ENCODE data around the gene IL10RB. TPM values are rescaled to one million over a fixed set of nuclear protein-coding genes. Genes with fewer than 3 reads are reported as not detected.
"Not testable (repeated sequence)": the region's sequence is repeated elsewhere in the genome, so short reads cannot be mapped to it uniquely, and the experiment has no call there.

Gene IL10RB
- total and polyA plus RNA-seq, 4 donors: 26.7 to 89.1 (median 42.9) TPM

DNA sequence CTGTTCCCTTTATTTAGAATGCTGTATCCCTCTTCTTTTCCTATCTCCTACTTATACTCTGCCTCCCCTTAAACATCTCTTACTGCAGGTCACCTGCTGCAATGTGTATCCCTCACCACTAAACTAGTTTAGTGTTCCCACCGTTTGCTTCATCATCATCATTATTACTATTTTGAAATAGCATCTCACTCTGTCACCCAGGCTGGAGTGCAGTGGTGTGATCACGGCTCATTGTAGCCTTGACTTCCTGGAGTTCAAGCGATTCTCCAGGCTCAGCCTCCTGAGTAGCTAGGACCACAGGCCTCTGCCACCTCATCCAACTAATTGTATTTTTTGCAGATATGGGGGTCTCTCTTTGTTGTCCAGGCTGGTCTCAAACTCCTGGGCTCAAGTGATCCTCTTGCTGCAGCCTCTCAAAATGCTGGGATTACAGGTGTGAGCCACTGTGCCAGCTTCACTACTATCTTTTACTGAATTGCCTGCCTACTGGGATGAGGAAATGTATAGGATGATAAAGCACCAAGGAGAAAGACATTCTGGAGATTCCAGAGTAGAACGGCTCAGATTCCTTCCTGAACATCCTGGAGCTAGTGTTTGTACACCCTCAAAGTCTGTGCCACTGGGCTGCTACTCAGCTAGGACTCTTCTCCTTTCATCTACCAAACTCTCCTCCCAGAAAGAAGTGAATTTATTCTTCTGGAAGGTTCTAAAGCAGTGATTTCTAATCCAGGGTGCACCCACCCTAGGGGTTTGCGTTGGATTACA is 50.0 kb downstream of the IL10RB start:
- Histone ChIP-seq H3K27ac (ENCODE audit: low read depth in 1 of 2, low read length in 1 of 2) (no peak overlapping the region), H3K27me3 (ENCODE audit: control insufficient read depth in 3 of 3, insufficient read depth in 3 of 3, low read length in 2 of 3) (no peaks in the 10 kb centered on the region)

DNA sequence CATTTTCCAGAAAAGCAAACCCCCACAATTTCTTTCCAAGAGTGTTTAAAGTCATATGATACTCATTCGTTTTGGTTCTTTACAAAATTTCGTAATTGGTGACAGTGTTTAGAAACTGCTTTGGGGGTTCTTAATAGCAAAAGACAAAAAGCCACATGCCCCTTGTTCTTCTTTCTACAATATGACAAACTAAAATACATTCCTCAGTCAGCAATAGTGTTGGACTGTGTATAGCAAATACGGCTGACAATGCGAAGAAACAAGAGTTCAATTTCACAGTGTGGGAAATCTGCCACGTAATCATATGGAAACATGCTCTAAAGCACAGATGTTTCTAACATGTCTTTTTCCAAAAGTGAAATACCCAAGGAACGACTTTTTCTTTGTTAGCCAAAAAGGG is 51.0 kb downstream of the IL10RB start:
- H3K4me3 ChIP-seq: no peak overlapping the region
- H3K9ac ChIP-seq (ENCODE audit: insufficient read depth in 1 of 2, low read length in 2 of 2): peak overlapping the region in 1 of 2 donors; percentile 64
- 36 to 56% methylated on average over 6 of the region's 6 CpGs for WGBS, 2 donors
- no peaks in the 10 kb centered on the region for H3K9me3 ChIP-seq (ENCODE audit: control insufficient read depth in 4 of 4, insufficient read depth in 3 of 4, low read length in 3 of 4)
- DNase-seq (peak in 2 of 3 donors; percentile 79 to 87), ATAC-seq (ENCODE audit: insufficient read depth, low FRiP score) (no peak)
- H3K27me3 ChIP-seq (ENCODE audit: control insufficient read depth in 3 of 3, insufficient read depth in 3 of 3, low read length in 2 of 3): no peaks in the 10 kb centered on the region
- H3K4me1 ChIP-seq (ENCODE audit: control insufficient read depth in 5 of 5, insufficient read depth in 5 of 5, low read length in 5 of 5): peaks cover 0 to 4% (median 0%) of the 10 kb centered on the region in 5 donors
- H3K27ac ChIP-seq (ENCODE audit: low read depth in 1 of 2, low read length in 1 of 2): no peak overlapping the region
- TF ChIP-seq, protein P1, sequence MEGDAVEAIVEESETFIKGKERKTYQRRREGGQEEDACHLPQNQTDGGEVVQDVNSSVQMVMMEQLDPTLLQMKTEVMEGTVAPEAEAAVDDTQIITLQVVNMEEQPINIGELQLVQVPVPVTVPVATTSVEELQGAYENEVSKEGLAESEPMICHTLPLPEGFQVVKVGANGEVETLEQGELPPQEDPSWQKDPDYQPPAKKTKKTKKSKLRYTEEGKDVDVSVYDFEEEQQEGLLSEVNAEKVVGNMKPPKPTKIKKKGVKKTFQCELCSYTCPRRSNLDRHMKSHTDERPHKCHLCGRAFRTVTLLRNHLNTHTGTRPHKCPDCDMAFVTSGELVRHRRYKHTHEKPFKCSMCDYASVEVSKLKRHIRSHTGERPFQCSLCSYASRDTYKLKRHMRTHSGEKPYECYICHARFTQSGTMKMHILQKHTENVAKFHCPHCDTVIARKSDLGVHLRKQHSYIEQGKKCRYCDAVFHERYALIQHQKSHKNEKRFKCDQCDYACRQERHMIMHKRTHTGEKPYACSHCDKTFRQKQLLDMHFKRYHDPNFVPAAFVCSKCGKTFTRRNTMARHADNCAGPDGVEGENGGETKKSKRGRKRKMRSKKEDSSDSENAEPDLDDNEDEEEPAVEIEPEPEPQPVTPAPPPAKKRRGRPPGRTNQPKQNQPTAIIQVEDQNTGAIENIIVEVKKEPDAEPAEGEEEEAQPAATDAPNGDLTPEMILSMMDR (IDR thresholded peaks at IDR 0.05; ENCODE audit: control extremely low read depth, extremely low read depth): no peak
- H3K36me3 ChIP-seq (ENCODE audit: control insufficient read depth in 4 of 4, insufficient read depth in 4 of 4, low read length in 4 of 4): no peaks in the 10 kb centered on the region

More for the DNA sequence above, 50.0 kb downstream of the IL10RB start:
- Histone ChIP-seq H3K9me3 (ENCODE audit: control insufficient read depth in 4 of 4, insufficient read depth in 3 of 4, low read length in 3 of 4) (no peaks in the 10 kb centered on the region), H3K36me3 (ENCODE audit: control insufficient read depth in 4 of 4, insufficient read depth in 4 of 4, low read length in 4 of 4) (no peaks in the 10 kb centered on the region), H3K4me1 (ENCODE audit: control insufficient read depth in 5 of 5, insufficient read depth in 5 of 5, low read length in 5 of 5) (peaks cover 0 to 4% (median 0%) of the 10 kb centered on the region in 5 donors), H3K9ac (ENCODE audit: insufficient read depth in 1 of 2, low read length in 2 of 2) (no peak overlapping the region), H3K4me3 (no peak overlapping the region)
- TF ChIP-seq, protein P1 (IDR thresholded peaks at IDR 0.05; ENCODE audit: control extremely low read depth, extremely low read depth): no peak
- ATAC-seq (ENCODE audit: insufficient read depth, low FRiP score): no peak
- DNase-seq: no peak
- WGBS, 2 donors: 64 to 73% methylated on average over 5 of the region's 5 CpGs

DNA sequence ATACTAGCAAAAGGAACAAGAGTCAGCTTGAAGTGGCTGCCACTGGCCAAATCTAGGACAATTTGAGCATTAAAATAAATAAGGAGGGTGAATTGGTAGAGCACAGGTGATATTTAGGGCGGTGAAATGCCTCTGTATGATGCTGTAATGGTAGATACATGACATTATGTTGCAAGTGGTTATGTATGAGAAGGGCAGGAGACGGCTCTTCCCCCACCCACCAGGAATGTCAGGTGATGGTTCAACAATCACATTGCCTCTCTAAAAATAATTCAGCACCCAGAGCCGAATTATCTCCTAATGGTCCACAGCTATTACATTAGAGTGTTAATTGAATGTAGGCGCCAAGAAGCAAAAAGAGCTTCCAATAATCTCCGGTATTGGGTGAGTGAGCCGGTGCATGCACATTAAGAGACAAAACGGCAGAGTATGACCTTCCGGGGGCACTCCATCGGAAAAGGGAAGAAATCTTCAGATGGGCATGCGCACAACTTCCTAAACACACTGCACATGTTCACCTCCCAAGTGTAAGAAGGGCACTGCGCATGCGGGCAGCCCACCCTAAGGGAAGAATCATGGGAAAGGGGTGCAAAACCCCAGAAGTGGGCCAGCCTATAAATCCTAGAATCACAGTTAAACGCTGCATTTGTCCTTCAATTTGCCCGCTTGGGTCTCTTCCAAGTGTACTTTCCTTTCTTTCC is 51.8 kb downstream of the IL10RB start:
- 87 to 88% methylated on average over 14 of the region's 14 CpGs for WGBS, 2 donors
- Histone ChIP-seq H3K27me3 (ENCODE audit: control insufficient read depth in 3 of 3, insufficient read depth in 3 of 3, low read length in 2 of 3) (no peaks in the 10 kb centered on the region), H3K4me1 (ENCODE audit: control insufficient read depth in 5 of 5, insufficient read depth in 5 of 5, low read length in 5 of 5) (peaks cover 0 to 4% (median 0%) of the 10 kb centered on the region in 5 donors), H3K9me3 (ENCODE audit: control insufficient read depth in 4 of 4, insufficient read depth in 3 of 4, low read length in 3 of 4) (no peaks in the 10 kb centered on the region), H3K27ac (ENCODE audit: low read depth in 1 of 2, low read length in 1 of 2) (no peak overlapping the region), H3K9ac (ENCODE audit: insufficient read depth in 1 of 2, low read length in 2 of 2) (no peak overlapping the region), H3K36me3 (ENCODE audit: control insufficient read depth in 4 of 4, insufficient read depth in 4 of 4, low read length in 4 of 4) (no peaks in the 10 kb centered on the region), H3K4me3 (no peak overlapping the region)
- ATAC-seq (ENCODE audit: insufficient read depth, low FRiP score) (no peak), DNase-seq (no peak)
- TF ChIP-seq, protein P1 (IDR thresholded peaks at IDR 0.05; ENCODE audit: control extremely low read depth, extremely low read depth): no peak

DNA sequence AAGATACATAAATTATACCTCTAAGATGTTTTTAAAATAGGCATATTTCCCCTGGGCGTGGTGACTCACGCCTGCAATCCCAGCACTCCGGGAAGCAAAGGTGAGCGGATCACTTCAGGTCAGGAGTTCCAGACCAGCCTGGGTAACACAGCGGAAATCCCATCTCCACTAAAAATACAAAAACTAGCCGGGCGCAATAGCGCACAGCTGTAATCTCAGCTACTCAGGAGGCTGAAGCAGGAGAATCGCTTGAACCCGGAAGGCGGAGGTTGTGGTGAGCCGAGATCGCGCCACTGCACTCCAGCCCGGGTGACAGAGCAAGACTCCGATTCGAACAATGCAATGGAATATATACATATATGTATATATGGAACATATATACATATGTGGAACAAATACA is 54.8 kb downstream of the IL10RB start:
- H3K4me1 ChIP-seq (ENCODE audit: control insufficient read depth in 5 of 5, insufficient read depth in 5 of 5, low read length in 5 of 5); ATAC-seq (ENCODE audit: insufficient read depth, low FRiP score); H3K27ac ChIP-seq (ENCODE audit: low read depth in 1 of 2, low read length in 1 of 2); DNase-seq; H3K4me3 ChIP-seq; H3K36me3 ChIP-seq (ENCODE audit: control insufficient read depth in 4 of 4, insufficient read depth in 4 of 4, low read length in 4 of 4); H3K9me3 ChIP-seq (ENCODE audit: control insufficient read depth in 4 of 4, insufficient read depth in 3 of 4, low read length in 3 of 4); H3K9ac ChIP-seq (ENCODE audit: insufficient read depth in 1 of 2, low read length in 2 of 2); H3K27me3 ChIP-seq (ENCODE audit: control insufficient read depth in 3 of 3, insufficient read depth in 3 of 3, low read length in 2 of 3): not testable (repeated sequence)
- WGBS, 2 donors: 86 to 91% methylated on average over 17 of the region's 17 CpGs

DNA sequence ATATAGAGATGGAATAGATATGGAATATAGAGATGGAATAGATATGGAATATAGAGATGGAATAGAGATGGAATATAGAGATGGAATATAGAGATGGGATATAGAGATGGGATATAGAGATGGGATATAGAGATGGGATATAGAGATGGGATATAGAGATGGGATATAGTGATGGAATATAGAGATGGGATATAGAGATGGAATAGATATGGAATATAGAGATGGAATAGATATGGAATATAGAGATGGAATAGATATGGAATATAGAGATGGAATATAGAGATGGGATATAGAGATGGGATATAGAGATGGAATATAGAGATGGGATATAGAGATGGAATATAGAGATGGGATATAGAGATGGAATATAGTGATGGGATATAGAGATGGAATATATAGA is 57.4 kb downstream of the IL10RB start:
- peak overlapping the region in 1 of 2 donors; percentile 68 for H3K9ac ChIP-seq (ENCODE audit: insufficient read depth in 1 of 2, low read length in 2 of 2)
- H3K27me3 ChIP-seq (ENCODE audit: control insufficient read depth in 3 of 3, insufficient read depth in 3 of 3, low read length in 2 of 3); ATAC-seq (ENCODE audit: insufficient read depth, low FRiP score); H3K9me3 ChIP-seq (ENCODE audit: control insufficient read depth in 4 of 4, insufficient read depth in 3 of 4, low read length in 3 of 4); DNase-seq; H3K27ac ChIP-seq (ENCODE audit: low read depth in 1 of 2, low read length in 1 of 2); H3K4me3 ChIP-seq; H3K36me3 ChIP-seq (ENCODE audit: control insufficient read depth in 4 of 4, insufficient read depth in 4 of 4, low read length in 4 of 4): not testable (repeated sequence)
- H3K4me1 ChIP-seq (ENCODE audit: control insufficient read depth in 5 of 5, insufficient read depth in 5 of 5, low read length in 5 of 5): peaks cover 0 to 11% (median 5%) of the 10 kb centered on the region in 5 donors
